Lung (tissue), 12 donors: ENCODE results near the gene RND3. TPM values are rescaled to one million over a fixed set of nuclear protein-coding genes. Genes with fewer than 3 reads are reported as not detected.

ENCODE experiments used
- ATAC-seq: fragments of 200-7000 bp; cut with Tn5 transposase; one replicate; pipeline ENCODE4 v1.9.1; 2020; ENCODE audit warnings: moderate number of reproducible peaks; ENCODE audit not compliant: insufficient read depth, low FRiP score
- DNase-seq, 3 donors: peaks; one replicate each; pipeline ENCODE4 v3.0.0-alpha.2; 2013 to 2017
- H3K27ac ChIP-seq, 2 donors: one replicate each; pipeline ENCODE4 v1.5.1; 2013; ENCODE audit warnings: mild to moderate bottlenecking in 2 of 2, moderate library complexity in 2 of 2, control low read depth in 1 of 2, inconsistent platforms in 1 of 2, low read depth in 1 of 2, low read length in 1 of 2
- H3K27me3 ChIP-seq, 3 donors: one replicate each; pipeline ENCODE4 v1.5.1; 2013; ENCODE audit warnings: low read length in 2 of 3; ENCODE audit not compliant: control insufficient read depth in 3 of 3, insufficient read depth in 3 of 3
- H3K36me3 ChIP-seq, 4 donors: one replicate each; pipeline ENCODE4 v1.5.1; 2013; ENCODE audit warnings: low read length in 4 of 4, mild to moderate bottlenecking in 1 of 4, moderate library complexity in 1 of 4; ENCODE audit not compliant: control insufficient read depth in 4 of 4, insufficient read depth in 4 of 4
- H3K4me1 ChIP-seq, 5 donors: one replicate each; pipeline ENCODE4 v1.5.1; 2013; ENCODE audit warnings: low read length in 5 of 5, mild to moderate bottlenecking in 2 of 5, moderate library complexity in 1 of 5; ENCODE audit not compliant: control insufficient read depth in 5 of 5, insufficient read depth in 5 of 5
- H3K4me3 ChIP-seq: one replicate; pipeline ENCODE4 v1.5.1; 2013; ENCODE audit warnings: mild to moderate bottlenecking, control low read depth, moderate library complexity
- H3K9ac ChIP-seq, 2 donors: one replicate each; pipeline ENCODE4 v1.5.1; 2013; ENCODE audit warnings: low read length in 2 of 2, control low read depth in 1 of 2; ENCODE audit not compliant: insufficient read depth in 1 of 2
- H3K9me3 ChIP-seq, 4 donors: one replicate each; pipeline ENCODE4 v1.5.1; 2013; ENCODE audit warnings: low read length in 3 of 4, mild to moderate bottlenecking in 1 of 4, moderate library complexity in 1 of 4; ENCODE audit not compliant: control insufficient read depth in 4 of 4, insufficient read depth in 3 of 4
- WGBS, 2 donors: extraction: QIAGEN DNeasy Blood & Tissue Kit; methylation state at CpG; one replicate each; pipeline ENCODE4 v1.1.7; 2013; 5-methylcytosine and 5-hydroxymethylcytosine counted together
- polyA plus RNA-seq, 2 donors: library from polyadenylated mRNA; stranded (reverse); fragments of 200-250 nt; gene quantifications; one replicate each; pipeline ENCODE4 v1.2.1, GENCODE V29; 2013
- total RNA-seq, 2 donors: library from RNA; depleted of rRNA in 1 of 2; stranded (reverse); fragments of >200 nt in 1 of 2; gene quantifications; one replicate each; pipeline ENCODE4 v1.2.1, GENCODE V29; 2014 to 2021
- TF ChIP-seq, protein P1 (sequence below): IDR thresholded peaks from 2 replicates; pipeline ENCODE4 v1.5.1; 2012; ENCODE audit warnings: mild to moderate bottlenecking; ENCODE audit errors: control extremely low read depth, extremely low read depth
- donor health status: control.
- donor health status: control.
- donor health status: Bipolar disorder and iron deficiency.
- donor health status: healthy.
- donor health status: DM: yes; HTN: yes; CAD: no.

The RND3 gene
- total and polyA plus RNA-seq, 4 donors: 23.5 to 43.7 (median 33.4) TPM

DNA sequence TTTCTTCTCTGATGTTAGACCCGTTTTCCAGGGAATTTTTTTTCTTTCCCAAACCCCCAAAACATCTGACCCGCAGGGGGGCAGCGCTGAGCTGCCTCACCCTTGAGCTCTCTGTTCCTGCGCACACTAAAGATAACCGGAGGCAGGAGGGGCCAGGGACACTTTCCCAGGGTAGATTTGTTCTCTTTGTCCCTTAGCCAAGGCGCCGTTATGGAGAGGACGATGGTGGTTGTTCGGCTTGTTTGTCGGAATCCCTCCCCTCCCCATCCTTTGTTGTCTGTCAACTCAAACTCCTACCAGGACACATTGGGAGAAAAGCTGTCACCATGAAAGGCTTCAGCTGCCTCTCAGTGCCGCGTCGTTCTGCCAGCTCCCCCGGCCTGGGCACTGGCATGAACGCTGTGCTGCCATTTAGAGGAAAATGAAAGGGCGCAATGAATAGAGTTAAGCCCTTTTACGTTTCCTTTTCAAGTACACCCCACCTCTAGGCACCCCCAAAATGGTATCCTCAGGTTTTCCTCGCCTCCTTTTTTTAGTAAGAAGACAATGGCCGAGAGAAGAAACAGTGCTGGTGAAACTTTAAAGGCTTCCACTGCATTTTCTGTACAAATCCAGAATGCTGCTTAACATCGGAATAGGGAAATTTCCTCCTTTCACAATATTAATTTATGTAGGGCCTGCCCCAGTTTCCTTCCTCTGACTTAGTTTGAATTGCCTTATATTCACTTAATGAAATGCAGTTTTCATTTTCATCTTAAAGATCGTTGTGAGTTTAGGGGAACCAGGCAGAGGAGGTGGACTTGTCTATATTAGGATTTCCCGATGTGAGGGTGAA lies 62.1 kb downstream of the RND3 start:
- Histone ChIP-seq H3K4me1 (peaks cover 0 to 69% (median 11%) of the 10 kb centered on the region in 5 donors), H3K9me3 (no peaks in the 10 kb centered on the region), H3K36me3 (no peaks in the 10 kb centered on the region), H3K4me3 (no peak overlapping the region), H3K27ac (peak overlapping the region in 1 of 2 donors; percentile 48), H3K9ac (no peak overlapping the region), H3K27me3 (no peaks in the 10 kb centered on the region)
- ATAC-seq: no peak
- DNase-seq: peak; percentile 58 to 75 (median 73)
- 43 to 54% methylated on average over 22 of the region's 22 CpGs for WGBS, 2 donors
- TF ChIP-seq, protein P1, sequence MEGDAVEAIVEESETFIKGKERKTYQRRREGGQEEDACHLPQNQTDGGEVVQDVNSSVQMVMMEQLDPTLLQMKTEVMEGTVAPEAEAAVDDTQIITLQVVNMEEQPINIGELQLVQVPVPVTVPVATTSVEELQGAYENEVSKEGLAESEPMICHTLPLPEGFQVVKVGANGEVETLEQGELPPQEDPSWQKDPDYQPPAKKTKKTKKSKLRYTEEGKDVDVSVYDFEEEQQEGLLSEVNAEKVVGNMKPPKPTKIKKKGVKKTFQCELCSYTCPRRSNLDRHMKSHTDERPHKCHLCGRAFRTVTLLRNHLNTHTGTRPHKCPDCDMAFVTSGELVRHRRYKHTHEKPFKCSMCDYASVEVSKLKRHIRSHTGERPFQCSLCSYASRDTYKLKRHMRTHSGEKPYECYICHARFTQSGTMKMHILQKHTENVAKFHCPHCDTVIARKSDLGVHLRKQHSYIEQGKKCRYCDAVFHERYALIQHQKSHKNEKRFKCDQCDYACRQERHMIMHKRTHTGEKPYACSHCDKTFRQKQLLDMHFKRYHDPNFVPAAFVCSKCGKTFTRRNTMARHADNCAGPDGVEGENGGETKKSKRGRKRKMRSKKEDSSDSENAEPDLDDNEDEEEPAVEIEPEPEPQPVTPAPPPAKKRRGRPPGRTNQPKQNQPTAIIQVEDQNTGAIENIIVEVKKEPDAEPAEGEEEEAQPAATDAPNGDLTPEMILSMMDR: no peak

DNA sequence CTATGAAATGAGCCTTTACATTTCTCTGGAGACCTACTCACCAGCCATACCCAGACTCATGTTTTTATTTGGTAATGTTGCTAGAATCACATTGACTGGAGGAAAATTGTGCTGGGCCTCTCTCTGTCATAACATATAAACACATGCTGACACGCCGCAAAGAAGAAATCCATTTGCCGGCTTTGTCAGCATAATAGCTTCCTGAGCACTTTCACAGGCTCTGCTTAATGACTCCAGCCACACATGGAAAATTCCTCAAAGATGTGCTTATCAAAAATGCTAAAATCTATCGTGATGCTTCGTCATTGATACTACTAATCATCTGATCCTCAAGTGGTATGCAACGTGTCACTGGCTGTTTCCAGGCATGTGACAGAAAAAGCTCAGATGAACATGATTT lies 63.1 kb downstream of the RND3 start:
- no peak overlapping the region for H3K27ac ChIP-seq
- TF ChIP-seq, protein P1: no peak
- no peaks in the 10 kb centered on the region for H3K36me3 ChIP-seq
- H3K27me3 ChIP-seq: no peaks in the 10 kb centered on the region
- peaks cover 0 to 62% (median 11%) of the 10 kb centered on the region in 5 donors for H3K4me1 ChIP-seq
- ATAC-seq (no peak), DNase-seq (peak; percentile 63 to 88 (median 86))
- no peaks in the 10 kb centered on the region for H3K9me3 ChIP-seq
- no peak overlapping the region for H3K4me3 ChIP-seq
- no peak overlapping the region for H3K9ac ChIP-seq
- 63 to 68% methylated on average over 6 of the region's 6 CpGs for WGBS, 2 donors

DNA sequence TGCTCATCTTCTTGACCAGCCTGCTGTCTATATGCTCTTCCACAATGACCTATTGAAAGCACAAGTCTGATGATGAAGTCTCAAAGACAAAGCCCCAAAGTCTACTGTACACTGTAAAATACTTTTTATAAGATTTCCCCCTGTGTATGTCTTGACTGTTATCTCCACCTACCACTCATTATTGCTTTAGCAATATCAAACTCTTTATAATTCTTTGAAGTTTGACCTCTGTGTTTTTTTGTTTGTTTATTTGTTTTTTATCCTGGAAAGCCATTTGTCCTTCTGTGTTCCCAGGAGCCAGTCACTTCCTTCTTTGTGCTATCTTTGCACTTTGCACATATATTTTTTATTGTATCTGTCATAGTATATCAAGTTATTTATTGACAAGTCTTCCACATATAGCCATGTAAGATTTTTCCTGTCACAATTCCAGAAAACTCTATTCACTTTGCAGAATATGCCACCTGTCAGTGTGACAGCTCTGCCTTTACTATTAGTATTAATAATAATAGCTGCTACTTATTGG lies 66.3 kb downstream of the RND3 start:
- TF ChIP-seq, protein P1: no peak
- Histone ChIP-seq H3K9me3 (no peaks in the 10 kb centered on the region), H3K27ac (no peak overlapping the region), H3K4me1 (peaks cover 0 to 36% (median 7%) of the 10 kb centered on the region in 5 donors), H3K27me3 (no peaks in the 10 kb centered on the region), H3K36me3 (no peaks in the 10 kb centered on the region), H3K4me3 (no peak overlapping the region), H3K9ac (no peak overlapping the region)
- ATAC-seq: no peak
- no peak for DNase-seq
